Measurements from ENCODE around the gene MTCL3.
"Not testable (repeated sequence)": the region's sequence is repeated elsewhere in the genome, so short reads cannot be mapped to it uniquely, and the experiment has no call there.

The MTCL3 gene

GRCh38 chr6:127464881-127465459 lies 54.2 kb downstream of the MTCL3 start:
- DNase-seq: peak; percentile 20

- DNase-seq: no peak
Measured at GRCh38 chr6:127464161-127464880, 54.8 kb downstream of the MTCL3 start.

- DNase-seq: no peak
Measured at GRCh38 chr6:127463056-127463455, 56.1 kb downstream of the MTCL3 start.

- no peak for DNase-seq
Measured at GRCh38 chr6:127462376-127462775, 56.8 kb downstream of the MTCL3 start.

GRCh38 chr6:127460465-127460864 lies 58.7 kb downstream of the MTCL3 start:
- no peak for DNase-seq

GRCh38 chr6:127459231-127459641 lies 59.9 kb downstream of the MTCL3 start, which contains the start of gene KIAA0408:
Gene KIAA0408, minus strand, starts transcription at chr6:127459389. Its CDS starts 5,408 bp downstream, at chr6:127453981.
- peak; percentile 28 for DNase-seq

- DNase-seq: no peak
Measured at GRCh38 chr6:127458817-127459216, 60.3 kb downstream of the MTCL3 start.

GRCh38 chr6:127458222-127458621 lies 60.9 kb downstream of the MTCL3 start:
- no peak for DNase-seq

GRCh38 chr6:127457456-127458064 lies 61.6 kb downstream of the MTCL3 start:
- no peak for DNase-seq

GRCh38 chr6:127456465-127456864 lies 62.7 kb downstream of the MTCL3 start:
- DNase-seq: no peak

- no peak for DNase-seq
Measured at GRCh38 chr6:127453845-127454619, 65.1 kb downstream of the MTCL3 start.

GRCh38 chr6:127452803-127453202 lies 66.3 kb downstream of the MTCL3 start:
- DNase-seq: no peak

GRCh38 chr6:127451388-127451787 lies 67.7 kb downstream of the MTCL3 start:
- DNase-seq: no peak

GRCh38 chr6:127447780-127448179 lies 71.4 kb downstream of the MTCL3 start:
- DNase-seq: no peak

- no peak for DNase-seq
Measured at GRCh38 chr6:127446356-127446755, 72.8 kb downstream of the MTCL3 start.

GRCh38 chr6:127441881-127442280 lies 77.3 kb downstream of the MTCL3 start:
- DNase-seq: no peak

- no peak for DNase-seq
Measured at GRCh38 chr6:127439718-127440117, 79.4 kb downstream of the MTCL3 start.

- no peak for DNase-seq
Measured at GRCh38 chr6:127436578-127437110, 82.5 kb downstream of the MTCL3 start.

- DNase-seq: no peak
Measured at GRCh38 chr6:127435626-127436220, 83.4 kb downstream of the MTCL3 start.

GRCh38 chr6:127434651-127435050 lies 84.5 kb downstream of the MTCL3 start:
- no peak for DNase-seq

GRCh38 chr6:127428562-127428961 lies 90.6 kb downstream of the MTCL3 start:
- not testable (repeated sequence) for DNase-seq

- no peak for DNase-seq
Measured at GRCh38 chr6:127423921-127424320, 95.2 kb downstream of the MTCL3 start.

Data from right kidney (tissue), 1 donor.